MM.1S (cell line): Measurements from ENCODE around the gene IFI6.
"Not testable (repeated sequence)": the region's sequence is repeated elsewhere in the genome, so short reads cannot be mapped to it uniquely, and the experiment has no call there.

Experiments used
- DNase-seq: peaks from one replicate; pipeline ENCODE4 v3.0.0-alpha.2; 2015
- H2AFZ ChIP-seq: fragments of 300-600 bp; sonication (generic); 2 replicates; pipeline ENCODE4 v1.6.0; 2016; ENCODE audit warnings: antibody characterized with exemption, low read length
- H3F3A ChIP-seq: fragments of 300-600 bp; sonication (generic); 2 replicates; pipeline ENCODE4 v1.6.1; 2016; ENCODE audit warnings: mild to moderate bottlenecking, antibody characterized with exemption, low read length, moderate library complexity, mixed read lengths; ENCODE audit not compliant: insufficient read depth
- H3K27ac ChIP-seq: fragments of 300-600 bp; sonication (generic); 2 replicates; pipeline ENCODE4 v1.5.1; 2016; ENCODE audit warnings: mild to moderate bottlenecking, low read length
- H3K27me3 ChIP-seq: fragments of 300-600 bp; sonication (generic); replicated peaks from 2 replicates; pipeline ENCODE4 v1.6.0; 2016; ENCODE audit warnings: low read length; ENCODE audit not compliant: insufficient read depth
- H3K36me3 ChIP-seq: fragments of 300-600 bp; sonication (generic); replicated peaks from 2 replicates; pipeline ENCODE4 v1.6.1; 2016; ENCODE audit warnings: mild to moderate bottlenecking, low read length, mixed read lengths; ENCODE audit not compliant: insufficient read depth
- H3K4me1 ChIP-seq: fragments of 300-600 bp; sonication (generic); 2 replicates; pipeline ENCODE4 v1.6.1; 2016; ENCODE audit warnings: low read length, mixed read lengths
- H3K4me2 ChIP-seq: fragments of 300-600 bp; sonication (generic); 2 replicates; pipeline ENCODE4 v1.6.0; 2016; ENCODE audit warnings: low read depth, low read length
- H3K4me3 ChIP-seq: fragments of 300-600 bp; sonication (generic); 2 replicates; pipeline ENCODE4 v1.5.1; 2016; ENCODE audit warnings: low read length, mixed read lengths
- H3K79me2 ChIP-seq: fragments of 300-600 bp; sonication (generic); 2 replicates; pipeline ENCODE4 v1.6.1; 2016; ENCODE audit warnings: mixed run types, low read length, mixed read lengths
- H3K9ac ChIP-seq: fragments of 300-600 bp; sonication (generic); 2 replicates; pipeline ENCODE4 v1.6.1; 2016; ENCODE audit warnings: low read length, mixed read lengths
- H3K9me2 ChIP-seq: fragments of 300-600 bp; sonication (generic); replicated peaks from 2 replicates; pipeline ENCODE4 v1.6.1; 2016; ENCODE audit warnings: mild to moderate bottlenecking, low read length, mixed read lengths; ENCODE audit not compliant: insufficient read depth
- H3K9me3 ChIP-seq: fragments of 300-600 bp; sonication (generic); replicated peaks from 2 replicates; pipeline ENCODE4 v1.6.1; 2016; ENCODE audit warnings: mild to moderate bottlenecking, low read length, mixed read lengths; ENCODE audit not compliant: insufficient read depth
- H4K20me1 ChIP-seq: fragments of 300-600 bp; sonication (generic); 2 replicates; pipeline ENCODE4 v1.6.1; 2016; ENCODE audit warnings: mild to moderate bottlenecking, low read length, moderate library complexity, mixed read lengths; ENCODE audit not compliant: insufficient read depth
- CTCF ChIP-seq: fragments of 300-600 bp; sonication (generic); IDR thresholded peaks from 2 replicates; pipeline ENCODE4 v1.5.1; 2016; ENCODE audit warnings: antibody characterized with exemption, low read length, mixed read lengths
- EZH2 ChIP-seq: fragments of 300-600 bp; sonication (generic); optimal IDR thresholded peaks from 2 replicates; pipeline ENCODE3; 2017; ENCODE audit warnings: low read depth, mild to moderate bottlenecking, antibody characterized with exemption, low read length, mixed read lengths
- EZH2phosphoT487 ChIP-seq: fragments of 300-600 bp; sonication (generic); IDR thresholded peaks from 2 replicates; pipeline ENCODE4 v1.6.1; 2018; ENCODE audit warnings: antibody characterized with exemption, low read length

Gene IFI6

GRCh38 chr1:27684176-27684575 is 12.2 kb upstream of the IFI6 start:
- H4K20me1 ChIP-seq, result no peaks in the 10 kb centered on the region
- no peaks in the 10 kb centered on the region for H3K36me3 ChIP-seq
- no peaks in the 10 kb centered on the region for H3K9me3 ChIP-seq
- H3K4me1 ChIP-seq, result no peaks in the 10 kb centered on the region
- H3F3A ChIP-seq, result no peaks in the 10 kb centered on the region
- no peak overlapping the region for H3K4me2 ChIP-seq
- DNase-seq, result no peak
- TF ChIP-seq EZH2 (no peak), EZH2phosphoT487 (no peak), CTCF (no peak)
- no peak overlapping the region for H3K4me3 ChIP-seq
- H2AFZ ChIP-seq, result no peak overlapping the region
- H3K27me3 ChIP-seq, result no peaks in the 10 kb centered on the region
- H3K27ac ChIP-seq, result no peak overlapping the region
- no peaks in the 10 kb centered on the region for H3K9me2 ChIP-seq
- H3K79me2 ChIP-seq, result no peaks in the 10 kb centered on the region
- no peak overlapping the region for H3K9ac ChIP-seq

GRCh38 chr1:27682351-27682944 is 10.5 kb upstream of the IFI6 start:
- no peaks in the 10 kb centered on the region for H3K9me3 ChIP-seq
- no peak for TF ChIP-seq CTCF
- no peak for TF ChIP-seq EZH2phosphoT487
- no peak for TF ChIP-seq EZH2
- H3K36me3 ChIP-seq, result no peaks in the 10 kb centered on the region
- no peaks in the 10 kb centered on the region for H3K27me3 ChIP-seq
- no peak overlapping the region for H3K9ac ChIP-seq
- no peak overlapping the region for H3K27ac ChIP-seq
- no peaks in the 10 kb centered on the region for H4K20me1 ChIP-seq
- no peak overlapping the region for H3K4me2 ChIP-seq
- H3K79me2 ChIP-seq, result no peaks in the 10 kb centered on the region
- H3K4me3 ChIP-seq, result no peak overlapping the region
- no peak for DNase-seq
- no peak overlapping the region for H2AFZ ChIP-seq
- no peaks in the 10 kb centered on the region for H3F3A ChIP-seq
- H3K9me2 ChIP-seq, result no peaks in the 10 kb centered on the region
- H3K4me1 ChIP-seq, result no peaks in the 10 kb centered on the region

- H3K4me2 ChIP-seq, H3K4me1 ChIP-seq, H3K27me3 ChIP-seq, H3F3A ChIP-seq, H4K20me1 ChIP-seq, H3K4me3 ChIP-seq, H3K9ac ChIP-seq, H3K36me3 ChIP-seq, H3K9me3 ChIP-seq, DNase-seq, H3K27ac ChIP-seq, H2AFZ ChIP-seq, H3K9me2 ChIP-seq, H3K79me2 ChIP-seq: not testable (repeated sequence)
These were observed 9.6 kb upstream of the IFI6 start for GRCh38 chr1:27681580-27681979.

DNA sequence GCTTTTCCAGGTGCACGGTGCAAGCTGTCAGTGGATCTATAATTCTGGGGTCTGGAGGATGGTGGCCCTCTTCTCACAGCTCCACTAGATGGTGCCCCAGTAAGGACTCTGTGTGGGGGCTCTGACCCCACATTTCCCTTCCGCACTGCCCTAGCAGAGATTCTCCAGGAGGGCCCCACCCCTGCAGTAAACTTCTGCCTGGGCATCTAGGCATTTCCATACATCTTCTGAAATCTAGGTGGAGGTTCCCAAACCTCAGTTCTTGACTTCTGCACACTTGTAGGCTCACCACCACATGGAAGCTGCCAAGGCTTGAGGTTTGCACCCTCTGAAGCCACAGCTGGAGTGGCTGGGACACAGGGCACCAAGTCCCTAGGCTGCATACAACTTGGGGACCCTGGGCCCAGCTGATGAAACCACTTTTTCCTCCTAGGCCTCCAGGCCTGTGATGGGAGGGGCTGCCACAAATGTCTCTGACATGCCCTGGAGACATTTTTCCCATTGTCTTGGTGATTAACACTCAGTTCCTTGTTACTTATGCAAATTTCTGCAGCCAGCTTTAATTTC is 8.3 kb upstream of the IFI6 start:
- H4K20me1 ChIP-seq, H3K27me3 ChIP-seq, DNase-seq, H3F3A ChIP-seq, H3K4me2 ChIP-seq, H3K9me3 ChIP-seq, H3K9me2 ChIP-seq, H3K9ac ChIP-seq, H3K36me3 ChIP-seq, H3K4me1 ChIP-seq, H2AFZ ChIP-seq, H3K27ac ChIP-seq, H3K4me3 ChIP-seq, H3K79me2 ChIP-seq: not testable (repeated sequence)
